HG03571 (cell line): Measurements from ENCODE around the gene MBTD1.

ENCODE experiments used
- ATAC-seq: cut with Tn5 transposase; IDR thresholded peaks from one replicate; pipeline ENCODE4 v1.9.1; 2021; ENCODE audit not compliant: unreplicated experiment

The MBTD1 gene

DNA sequence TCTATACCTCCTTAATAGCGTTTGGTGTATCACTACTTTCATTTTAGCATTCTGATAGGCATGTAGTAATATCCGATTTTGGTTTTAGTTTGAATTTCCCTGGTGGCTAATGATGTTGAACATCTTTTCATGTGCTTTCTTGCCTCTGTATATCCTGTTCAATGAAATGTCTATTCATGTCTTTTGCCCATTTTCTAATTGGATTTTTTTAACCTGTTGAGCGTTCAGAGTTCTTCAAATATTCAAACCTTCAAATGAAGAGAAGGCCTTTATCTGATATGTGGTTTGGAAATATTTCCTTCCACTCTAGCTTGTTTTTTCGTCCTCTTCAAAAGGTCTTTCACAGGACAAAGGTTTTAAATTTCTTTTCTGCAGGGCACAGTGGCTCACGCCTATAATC lies 108.9 kb downstream of the MBTD1 start:
- ATAC-seq: no peak

DNA sequence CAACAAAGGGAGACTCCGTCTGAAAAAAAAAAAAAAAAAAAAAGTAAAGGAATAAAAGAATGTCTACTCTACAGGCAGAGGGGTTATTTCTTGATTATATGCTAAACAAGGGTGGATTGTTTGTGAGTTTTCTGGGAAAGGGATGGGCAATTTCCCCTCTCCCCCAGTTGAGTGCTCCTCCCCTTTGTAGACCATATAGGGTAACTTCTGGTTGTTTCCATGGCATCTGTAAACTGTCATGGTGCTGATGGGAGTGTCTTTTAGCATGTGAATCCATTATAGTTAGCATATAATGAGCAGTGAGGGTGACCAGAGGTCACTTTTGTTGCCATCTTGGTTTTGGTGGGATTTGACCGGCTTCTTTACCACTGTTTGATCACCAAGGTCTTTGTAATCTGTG lies 110.7 kb downstream of the MBTD1 start:
- ATAC-seq: no peak

DNA sequence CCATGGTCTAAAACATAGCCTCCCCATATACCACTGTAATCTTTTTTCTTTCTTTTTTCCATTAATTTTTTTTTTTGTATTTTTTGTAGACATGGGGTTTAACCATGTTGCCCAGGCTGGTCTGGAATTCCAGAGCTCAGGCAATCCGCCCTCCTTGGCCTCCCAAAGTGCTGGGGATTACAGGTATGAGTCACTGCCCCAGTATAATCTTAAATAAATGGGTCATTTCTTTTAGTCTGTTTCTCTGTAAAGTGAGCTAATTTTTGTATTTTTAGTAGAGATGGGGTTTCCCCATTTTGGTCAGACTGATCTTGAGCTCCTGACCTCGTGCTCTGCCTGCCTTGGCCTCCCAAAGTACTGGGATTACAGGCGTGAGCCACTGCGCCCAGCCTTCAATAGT lies 112.2 kb downstream of the MBTD1 start:
- ATAC-seq: no peak

- ATAC-seq: no peak
These were observed 115.4 kb downstream of the MBTD1 start for GRCh38 chr17:51144266-51145022.

GRCh38 chr17:51142597-51142996 lies 117.3 kb downstream of the MBTD1 start:
- ATAC-seq: no peak

DNA sequence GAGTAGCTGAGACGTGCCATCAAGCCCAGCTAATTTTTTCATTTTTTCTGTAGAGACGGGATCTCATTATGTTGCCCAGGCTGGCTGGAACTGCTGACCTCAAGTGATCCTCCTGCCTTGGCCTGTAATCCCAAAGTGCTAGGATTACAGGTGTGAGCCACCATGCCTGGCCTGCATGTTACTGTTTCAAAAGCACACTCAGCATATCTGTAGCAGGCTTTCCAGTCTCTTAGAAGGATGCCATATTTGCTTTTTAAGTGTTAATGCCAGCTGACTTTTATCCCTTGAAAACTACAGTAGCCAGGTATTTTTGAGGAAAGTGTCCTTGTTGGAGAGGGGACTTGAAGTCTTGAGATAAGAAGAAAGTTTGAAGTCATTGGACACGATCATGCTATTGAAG lies 123.9 kb downstream of the MBTD1 start:
- no peak for ATAC-seq

- ATAC-seq: no peak
These were observed 126.5 kb downstream of the MBTD1 start for GRCh38 chr17:51133365-51133764.

- ATAC-seq: no peak
These were observed 126.9 kb downstream of the MBTD1 start for GRCh38 chr17:51132964-51133319.

- ATAC-seq: no peak
These were observed 131.8 kb downstream of the MBTD1 start for GRCh38 chr17:51128076-51128475.
